OCI-M1 (cell line): Measurements from ENCODE around the gene IGSF11.
A peak's percentile ranks its signal among the peaks of the same experiment; 100 is the strongest.
"Not testable (repeated sequence)": the region's sequence is repeated elsewhere in the genome, so short reads cannot be mapped to it uniquely, and the experiment has no call there.

ENCODE experiments used
- DNase-seq: peaks from one replicate; lab custom pipeline; 2025; lab: John Stamatoyannopoulos, UW

Gene IGSF11

GRCh38 chr3:119034256-119035013 lies at the start of gene IGSF11:
Gene IGSF11 (minus strand): TSS chr3:119034846. CDS start chr3:119034582, 264 bp downstream.
- DNase-seq, result peak; percentile 77

GRCh38 chr3:119080364-119080763 lies 45.7 kb upstream of the IGSF11 start:
- DNase-seq, result no peak

- no peak for DNase-seq
Measured at GRCh38 chr3:119073258-119074001, 38.8 kb upstream of the IGSF11 start.

- not testable (repeated sequence) for DNase-seq
Measured at GRCh38 chr3:119072451-119072850, 37.8 kb upstream of the IGSF11 start.

GRCh38 chr3:119069725-119070124 lies 35.1 kb upstream of the IGSF11 start:
- peak; percentile 6 for DNase-seq

GRCh38 chr3:119063471-119063870 lies 28.8 kb upstream of the IGSF11 start:
- no peak for DNase-seq

- DNase-seq, result no peak
Measured at GRCh38 chr3:119062892-119063291, 28.2 kb upstream of the IGSF11 start.

GRCh38 chr3:119044593-119044992 lies 9.9 kb upstream of the IGSF11 start:
- no peak for DNase-seq

GRCh38 chr3:119042162-119042561 lies 7.5 kb upstream of the IGSF11 start:
- no peak for DNase-seq

GRCh38 chr3:119035014-119035346 lies 334 bp upstream of the IGSF11 start:
- DNase-seq, result no peak

- no peak for DNase-seq
Measured at GRCh38 chr3:119033393-119034255, 1.0 kb downstream of the IGSF11 start.

- peak; percentile 7 for DNase-seq
Measured at GRCh38 chr3:119025171-119025795, 9.4 kb downstream of the IGSF11 start.

- no peak for DNase-seq
Measured at GRCh38 chr3:119019767-119020518, 14.7 kb downstream of the IGSF11 start.

- DNase-seq, result no peak
Measured at GRCh38 chr3:119018690-119019463, 15.8 kb downstream of the IGSF11 start.

- DNase-seq, result no peak
Measured at GRCh38 chr3:119015942-119016341, 18.7 kb downstream of the IGSF11 start.

- no peak for DNase-seq
Measured at GRCh38 chr3:119013951-119014350, 20.7 kb downstream of the IGSF11 start.

GRCh38 chr3:119011528-119011927 lies 23.1 kb downstream of the IGSF11 start:
- DNase-seq, result no peak

GRCh38 chr3:118997190-118997589 lies 37.5 kb downstream of the IGSF11 start:
- DNase-seq, result no peak

- DNase-seq, result no peak
Measured at GRCh38 chr3:118991775-118992174, 42.9 kb downstream of the IGSF11 start.

- DNase-seq, result no peak
Measured at GRCh38 chr3:118990823-118991560, 43.7 kb downstream of the IGSF11 start.
